ENCODE measurements around the gene CHST11. TPM values are rescaled to one million over a fixed set of nuclear protein-coding genes. Genes with fewer than 3 reads are reported as not detected.

Gene CHST11
- total and polyA plus RNA-seq, 10 of the 15 experiments (the other 5 are each of a cell fraction or from before 2014, with no cell fraction given) = 1.9 to 38.1 (median 17.2) TPM

- SMC1A ChIA-PET (ENCODE audit: uncharacterized antibody, unreplicated experiment) = interaction anchor here (1.2 to 2.4 kb wide), 7 partner anchors 10 to 94 kb away, joined by 3 to 21 read pairs (median 6); no protein-coding TSS in a partner anchor
- 97% methylated on average over 13 of the region's 13 CpGs for WGBS (ENCODE audit: insufficient coverage, insufficient replicate concordance, low lambda C conversion rate, missing lambda C conversion rate)
- Histone ChIP-seq H3K4me3 (no peak overlapping the region), H3K27ac (ENCODE audit: control insufficient read depth, insufficient read depth) (no peak overlapping the region), H4K20me1 (ENCODE audit: control insufficient read depth, insufficient read depth) (no peaks in the 10 kb centered on the region), H3K4me2 (ENCODE audit: control insufficient read depth, insufficient read depth) (no peak overlapping the region), H3K9me3 (replicated peaks; ENCODE audit: control insufficient read depth, insufficient read depth, low read length) (no peaks in the 10 kb centered on the region), H3K9ac (ENCODE audit: control insufficient read depth, insufficient read depth, low read length) (no peak overlapping the region), H3K79me2 (ENCODE audit: control insufficient read depth, insufficient read depth, low read length) (peaks cover 67% of the 10 kb centered on the region), H3K27me3 (replicated peaks in 1 of 2; ENCODE audit: control insufficient read depth in 2 of 2, insufficient read depth in 2 of 2, low read length in 1 of 2) (no peaks in the 10 kb centered on the region), H2AFZ (ENCODE audit: control insufficient read depth, low read depth, low read length) (no peak overlapping the region), H3K4me1 (ENCODE audit: control insufficient read depth, insufficient read depth, low read length) (peaks cover 41% of the 10 kb centered on the region), H3K36me3 (ENCODE audit: control insufficient read depth in 2 of 2, insufficient read depth in 2 of 2, low read length in 1 of 2) (peaks cover 0 to 5% of the 10 kb centered on the region in 2 experiments; a peak in 2 of 4 replicates)
- intact Hi-C loops (cut with micrococcal nuclease; ENCODE audit: unreplicated experiment) (no loop called here), in situ Hi-C loops (cut with MboI) (no loop called here)
- FAIRE-seq (no peak), DNase-seq (ENCODE audit: low read depth, low spot score) (no peak), ATAC-seq (no peak)
- CTCF ChIA-PET = interaction anchor here (0.9 to 2.3 kb wide), 3 partner anchors 15 to 29 kb away, joined by 3 to 11 read pairs (median 7); no protein-coding TSS in a partner anchor
- peak; percentile 1 for TF ChIP-seq PBX3 (IDR thresholded peaks at IDR 0.05; ENCODE audit: insufficient replicate concordance, low read depth, low read length)
- TF ChIP-seq HDGF (IDR thresholded peaks at IDR 0.05) = peak; percentile 96
- peak; percentile 91 for TF ChIP-seq BCL3 (IDR thresholded peaks at IDR 0.05; ENCODE audit: borderline replicate concordance, insufficient read depth, low read depth, low read length, poor library complexity, severe bottlenecking)
- TF ChIP-seq HSF1 (IDR thresholded peaks at IDR 0.05; ENCODE audit: low read depth, low read length) = no peak
- RAD21 ChIA-PET (ENCODE audit: unreplicated experiment) = interaction anchor here (1.0 to 1.8 kb wide), 7 partner anchors 10 to 207 kb away, joined by 3 to 20 read pairs (median 5); no protein-coding TSS in a partner anchor
- POLR2A ChIA-PET = interaction anchor here (0.9 to 2.1 kb wide), 3 partner anchors 10 to 28 kb away, joined by 3 to 11 read pairs (median 6); no protein-coding TSS in a partner anchor
- no TSS peak for BruUV-seq (replicated peaks)
These were observed 31.6 kb downstream of the CHST11 start for GRCh38 chr12:104488374-104488773.
